ENCODE data around the gene C19orf53.

GRCh38 chr19:13744174-13744573 is 30.1 kb upstream of the C19orf53 start:
- no peak for TF ChIP-seq HDGF (IDR thresholded peaks at IDR 0.05; ENCODE audit: borderline replicate concordance)
- no peak for TF ChIP-seq SP1 (IDR thresholded peaks at IDR 0.05)
- no peak for TF ChIP-seq BHLHE40 (IDR thresholded peaks at IDR 0.05; ENCODE audit: borderline replicate concordance)
